GM21447 (cell line): Measurements from ENCODE around the gene PNKP.
A peak's percentile ranks its signal among the peaks of the same experiment; 100 is the strongest.

Experiments
- ATAC-seq: cut with Tn5 transposase; IDR thresholded peaks from one replicate; pipeline ENCODE4 v1.9.1; 2021; ENCODE audit not compliant: unreplicated experiment

The PNKP gene

DNA sequence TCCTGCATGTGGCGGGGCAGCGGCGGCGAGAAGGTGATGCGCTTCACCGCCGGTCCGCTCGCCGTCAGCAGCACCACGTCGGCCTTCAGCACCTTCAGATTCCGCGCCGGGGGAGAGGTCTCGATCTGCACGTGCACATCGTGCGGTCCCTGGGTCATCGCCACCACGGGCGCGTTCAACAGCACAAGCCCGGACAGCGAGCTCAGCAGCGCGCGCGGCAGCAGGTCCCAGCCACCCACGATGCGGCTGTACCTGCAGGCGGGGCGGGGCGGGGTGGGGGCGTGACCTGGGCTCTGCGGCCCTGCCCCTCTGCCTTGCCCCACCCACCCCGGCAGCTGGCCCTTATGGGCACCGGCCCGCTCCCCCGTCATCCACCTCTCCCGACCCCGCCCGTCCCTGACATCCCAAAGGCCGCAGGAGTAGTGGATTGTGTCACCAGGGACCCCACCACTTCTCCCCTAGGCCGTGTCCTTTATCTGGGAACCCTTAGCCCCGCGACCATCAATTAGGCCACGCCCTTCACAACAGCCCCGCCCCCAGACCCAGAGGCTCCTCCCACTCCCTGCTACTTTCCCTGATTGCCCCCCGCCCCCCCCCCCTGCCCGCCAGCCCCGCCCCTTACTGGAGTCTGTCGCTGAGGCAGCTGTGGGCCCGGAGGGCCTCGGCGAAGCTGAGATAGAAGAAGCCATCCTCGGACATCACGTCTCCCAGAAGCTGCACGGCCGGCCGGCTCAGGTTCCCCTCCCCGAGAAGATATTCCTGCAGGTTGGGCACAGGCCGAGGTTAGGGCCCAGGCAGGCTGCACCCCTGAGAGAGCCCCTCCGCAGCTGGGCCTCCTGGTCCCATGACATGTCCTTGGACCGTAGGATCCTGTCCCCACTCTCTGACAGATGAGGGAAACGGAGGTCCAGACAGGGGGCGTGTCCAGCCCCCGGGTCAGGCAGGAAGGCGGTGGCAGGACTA, 23.3 kb upstream of the PNKP start:
- ATAC-seq, result no peak

DNA sequence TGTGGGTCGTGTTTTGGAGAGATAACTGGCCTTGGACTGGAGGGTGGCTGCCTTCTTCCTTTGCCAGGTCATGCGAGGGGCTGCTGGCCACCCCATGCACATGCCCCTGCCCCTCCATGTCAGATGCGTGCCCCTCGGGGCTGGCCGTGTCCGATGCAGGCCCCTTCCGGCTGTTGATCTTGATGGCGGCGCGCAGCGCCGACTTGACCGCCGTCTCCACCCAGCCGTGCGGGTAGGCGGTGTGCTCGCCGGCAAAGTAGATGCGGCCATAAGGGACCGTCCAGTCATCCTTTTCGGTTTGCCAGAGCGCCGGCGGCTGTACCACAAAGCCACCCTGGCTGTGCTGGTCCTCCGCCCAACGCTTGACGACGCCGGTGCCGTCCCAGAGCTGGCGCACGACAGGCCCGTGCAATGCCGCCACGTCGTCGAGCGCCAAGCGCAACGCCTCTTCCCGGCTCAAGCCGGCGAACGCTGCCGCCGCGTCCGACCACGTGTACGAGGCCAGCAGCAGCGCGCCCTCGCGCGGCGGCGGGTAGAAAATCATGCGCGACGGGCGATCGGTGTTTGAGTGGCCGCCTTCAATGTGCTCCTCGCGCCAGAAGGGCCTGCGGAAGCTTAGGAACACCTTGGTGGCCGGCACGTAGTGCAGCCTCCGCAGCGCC, 22.4 kb upstream of the PNKP start:
- ATAC-seq, result no peak

DNA sequence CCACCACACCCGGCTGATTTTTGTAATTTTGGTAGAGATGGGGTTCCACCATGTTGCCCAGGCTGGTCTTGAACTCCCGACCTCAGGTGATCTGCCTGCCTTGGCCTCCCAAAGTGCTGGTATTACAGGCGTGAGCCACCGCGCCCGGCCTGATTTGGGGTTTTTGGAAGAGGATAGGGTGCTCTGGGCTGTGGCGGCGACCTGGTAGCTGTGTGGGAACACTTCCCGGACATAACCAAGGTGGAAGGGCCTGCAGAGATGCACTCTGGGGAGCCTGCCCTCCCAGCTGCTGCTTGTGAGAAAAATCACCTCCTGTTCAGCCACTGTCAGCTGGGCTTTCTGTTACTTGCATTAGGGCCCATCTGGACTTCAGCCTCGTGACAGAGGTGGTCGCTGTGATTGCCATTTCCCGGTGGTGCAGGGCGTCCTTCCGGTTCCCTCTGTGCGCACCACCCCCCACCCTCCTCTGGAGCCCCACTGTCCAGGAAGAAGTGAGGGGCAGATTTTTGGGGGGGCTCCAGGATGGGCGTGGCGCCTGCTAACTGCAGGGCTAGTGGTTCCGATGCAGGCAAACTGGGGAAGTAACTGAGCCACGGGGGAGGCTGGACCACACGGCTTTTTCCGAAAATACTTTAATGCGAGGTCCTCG, 21.8 kb upstream of the PNKP start:
- no peak for ATAC-seq

DNA sequence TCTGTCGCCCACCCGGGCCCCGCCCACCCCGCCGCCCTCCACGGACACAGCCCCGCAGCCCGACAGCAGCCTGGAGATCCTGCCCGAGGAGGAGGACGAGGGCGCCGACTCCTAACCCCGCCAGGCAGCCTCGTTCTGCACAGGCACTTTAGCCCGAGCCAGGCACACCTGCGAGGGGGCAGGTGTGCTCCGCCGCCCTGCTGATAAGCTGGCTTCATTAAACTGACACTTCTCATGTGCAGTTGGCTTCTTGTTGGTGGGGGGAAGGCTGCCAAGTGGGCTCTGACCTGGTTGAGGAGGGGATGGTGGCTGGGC, 21.1 kb upstream of the PNKP start:
- ATAC-seq, result no peak

DNA sequence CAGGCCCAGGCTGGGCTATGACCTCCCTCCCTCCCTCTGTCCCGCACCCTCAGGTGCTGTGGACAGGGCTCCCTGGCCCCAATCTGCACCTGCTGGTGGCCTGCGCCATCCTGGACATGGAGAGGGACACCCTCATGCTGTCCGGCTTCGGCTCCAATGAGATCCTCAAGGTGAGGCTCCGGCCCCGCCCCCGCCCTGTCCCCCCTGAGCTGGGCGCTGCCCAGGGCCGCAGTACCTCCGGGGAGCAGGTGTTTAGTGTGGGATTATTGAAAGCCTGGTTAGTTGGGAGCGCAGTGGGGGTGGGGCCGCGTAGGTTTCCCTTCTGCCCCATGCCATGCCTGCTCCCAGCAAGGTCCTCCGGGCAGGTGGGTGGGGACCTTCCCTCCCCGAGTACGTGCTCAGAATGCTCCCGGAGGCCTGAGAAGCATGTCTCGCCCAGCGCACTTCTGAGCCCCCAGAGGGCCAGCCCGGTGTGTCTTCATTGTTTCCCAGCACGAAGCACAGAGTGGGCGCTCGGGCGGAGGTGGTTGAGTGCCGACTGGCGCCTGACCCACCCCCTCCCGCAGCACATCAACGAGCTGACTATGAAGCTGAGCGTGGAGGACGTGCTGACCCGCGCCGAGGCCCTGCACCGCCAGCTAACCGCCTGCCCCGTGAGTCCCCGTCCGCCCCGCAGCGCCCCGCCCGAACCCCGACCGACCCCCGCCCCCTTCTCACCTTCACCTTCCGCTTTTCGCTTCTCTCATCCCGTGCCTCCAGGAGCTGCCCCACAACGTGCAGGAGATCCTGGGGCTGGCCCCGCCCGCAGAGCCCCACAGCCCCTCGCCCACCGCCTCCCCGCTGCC, 20.5 kb upstream of the PNKP start:
- no peak for ATAC-seq

DNA sequence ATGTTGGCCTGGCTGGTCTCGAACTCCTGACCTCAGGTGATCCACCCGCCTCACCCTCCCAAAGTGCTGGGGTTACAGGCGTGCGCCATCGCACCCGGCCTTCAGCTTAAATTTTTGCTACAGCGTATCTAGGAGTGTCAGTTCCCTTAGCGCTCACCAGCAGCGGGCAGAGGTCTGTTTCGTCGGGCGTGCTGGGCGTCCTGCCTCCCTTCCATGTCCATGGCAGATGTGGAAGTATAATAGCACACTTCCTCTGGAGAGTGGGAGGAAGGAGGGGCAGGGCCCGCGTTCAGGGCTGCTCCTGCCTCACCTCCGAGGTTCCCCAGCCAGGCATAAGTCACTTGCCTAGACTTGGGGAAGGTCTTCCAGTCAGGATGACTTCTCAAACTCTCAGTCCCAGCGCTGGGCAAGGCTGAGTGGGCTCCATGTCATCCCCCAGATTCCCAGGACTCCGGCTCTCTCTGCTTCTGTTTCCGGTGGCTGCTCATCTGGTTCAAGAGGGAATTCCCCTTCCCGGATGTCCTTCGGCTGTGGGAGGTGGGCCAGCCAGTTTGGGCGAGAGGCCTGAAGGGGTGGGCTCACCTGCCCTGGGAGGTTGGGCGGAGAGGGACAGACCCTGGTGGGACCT, 19.8 kb upstream of the PNKP start:
- ATAC-seq, result no peak

DNA sequence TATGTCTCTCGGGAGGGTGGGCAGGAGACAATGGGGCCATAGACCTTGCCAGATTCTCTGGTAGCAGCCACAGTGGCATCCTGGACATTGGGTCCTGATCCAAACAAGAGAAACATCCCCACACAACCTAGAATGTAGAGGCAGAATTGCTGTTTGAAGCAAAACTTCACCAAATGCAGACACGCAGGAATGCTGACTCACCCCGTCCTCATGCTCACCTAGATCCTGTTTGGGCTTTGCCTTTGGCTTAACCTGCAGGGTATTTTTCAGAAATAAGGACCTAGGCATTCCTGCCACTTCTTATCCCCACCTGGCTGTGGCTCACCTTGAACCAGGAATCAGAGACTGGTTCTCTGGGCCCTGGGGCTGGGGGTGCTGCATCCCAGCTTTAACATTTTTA, 17.4 kb upstream of the PNKP start:
- no peak for ATAC-seq

DNA sequence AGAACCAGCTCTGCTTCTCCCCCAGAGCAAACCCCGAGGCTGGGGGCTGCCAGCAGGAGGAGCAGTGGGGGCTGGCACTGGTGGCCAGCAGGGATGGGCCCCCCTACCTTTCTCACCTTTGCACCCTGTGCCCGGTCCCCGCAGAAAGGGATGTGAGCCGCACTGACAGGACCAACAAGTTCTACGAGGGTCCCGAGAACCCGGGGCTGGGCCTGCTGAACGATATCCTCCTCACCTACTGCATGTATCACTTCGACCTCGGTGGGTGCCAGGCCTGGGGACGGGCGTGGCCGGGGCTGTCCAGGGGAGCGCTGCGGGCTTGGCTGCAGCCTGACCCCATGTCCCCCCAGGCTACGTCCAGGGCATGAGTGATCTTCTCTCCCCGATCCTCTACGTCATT, 16.7 kb upstream of the PNKP start:
- no peak for ATAC-seq

DNA sequence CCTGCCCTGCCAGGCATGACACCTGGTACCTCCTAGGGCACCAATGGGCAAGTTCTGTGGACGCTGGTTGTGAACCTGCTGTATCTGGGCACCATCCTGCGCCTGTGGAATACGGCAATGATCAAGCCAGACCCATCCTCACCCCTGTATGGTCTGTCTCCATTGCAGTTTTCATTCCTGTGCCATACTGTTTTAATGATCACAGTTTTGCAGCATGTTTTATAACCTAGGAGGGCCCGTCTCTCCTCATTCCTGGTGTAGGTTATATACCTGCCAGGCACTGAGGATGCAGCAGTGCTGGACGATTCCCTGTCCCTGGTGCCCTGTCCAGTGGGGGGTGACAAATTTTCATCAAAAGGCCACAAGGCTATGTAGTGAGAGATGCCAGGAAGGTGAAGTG, 15.7 kb upstream of the PNKP start:
- ATAC-seq, result no peak

DNA sequence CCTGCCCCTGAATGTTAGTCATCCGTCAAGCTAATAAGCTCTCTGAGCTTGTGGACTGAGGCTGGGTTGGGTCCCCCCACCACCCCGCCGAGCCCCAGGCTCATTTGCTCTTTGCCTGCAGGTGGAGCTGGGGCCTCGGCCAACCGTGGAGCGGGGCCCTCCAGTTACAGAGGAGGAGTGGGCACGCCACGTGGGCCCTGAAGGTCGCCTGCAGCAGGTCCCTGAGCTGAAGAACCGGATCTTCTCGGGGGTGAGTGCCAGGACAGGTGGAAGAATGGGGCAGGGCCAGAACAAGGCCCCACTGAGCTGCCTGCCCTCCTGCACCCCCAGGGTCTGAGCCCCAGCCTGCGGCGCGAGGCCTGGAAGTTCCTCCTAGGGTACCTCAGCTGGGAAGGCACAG, 15.3 kb upstream of the PNKP start:
- ATAC-seq, result no peak

DNA sequence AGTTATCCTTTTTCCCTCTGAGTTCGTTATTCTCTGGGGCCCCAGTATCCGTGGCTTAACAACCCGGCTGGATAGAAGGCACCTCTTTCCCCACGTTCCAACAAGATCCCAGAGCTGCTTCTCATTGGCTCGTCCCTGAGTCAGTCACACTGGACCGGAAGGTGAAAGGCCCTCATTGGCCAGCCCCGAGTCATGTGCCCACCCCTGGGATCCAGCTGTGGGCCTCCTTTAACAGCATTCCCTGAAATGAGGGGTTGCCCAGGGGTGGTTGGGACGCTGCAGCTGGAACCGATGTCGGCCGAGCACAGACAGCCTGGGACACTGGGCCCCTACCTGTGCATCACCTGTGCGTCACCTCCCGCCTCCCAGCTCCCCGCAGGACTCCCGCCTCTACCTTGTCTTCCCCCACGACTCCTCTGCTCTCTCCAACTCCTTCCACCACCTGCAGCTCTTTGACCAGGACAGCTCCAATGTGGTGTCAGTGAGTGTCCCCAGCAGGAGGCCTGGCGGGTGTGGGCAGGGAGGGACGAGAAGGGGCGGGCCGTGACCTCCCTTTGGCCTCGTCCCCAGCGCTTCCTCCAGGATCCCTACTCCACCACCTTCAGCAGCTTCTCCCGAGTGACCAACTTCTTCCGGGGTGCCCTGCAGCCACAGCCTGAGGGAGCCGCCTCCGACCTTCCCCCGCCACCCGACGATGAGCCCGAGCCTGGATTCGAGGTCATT, 14.5 kb upstream of the PNKP start:
- ATAC-seq, result no peak

DNA sequence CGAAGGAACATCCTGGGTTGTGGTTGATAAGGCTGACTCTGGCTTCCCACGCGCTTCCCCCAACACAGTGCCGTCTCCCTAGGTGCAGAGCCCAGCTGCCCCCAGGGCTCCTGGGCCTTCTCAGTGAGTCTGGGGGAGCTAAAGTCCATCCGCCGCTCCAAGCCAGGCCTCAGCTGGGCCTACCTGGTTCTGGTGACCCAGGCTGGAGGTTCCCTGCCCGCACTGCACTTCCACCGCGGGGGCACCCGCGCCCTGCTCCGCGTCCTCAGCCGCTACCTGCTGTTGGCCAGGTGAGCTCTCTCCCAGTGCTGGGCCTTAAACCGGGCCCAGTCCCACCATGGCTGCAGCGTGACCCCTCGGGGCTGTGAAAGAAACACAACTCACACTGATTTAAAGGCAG, 13.8 kb upstream of the PNKP start:
- no peak for ATAC-seq

DNA sequence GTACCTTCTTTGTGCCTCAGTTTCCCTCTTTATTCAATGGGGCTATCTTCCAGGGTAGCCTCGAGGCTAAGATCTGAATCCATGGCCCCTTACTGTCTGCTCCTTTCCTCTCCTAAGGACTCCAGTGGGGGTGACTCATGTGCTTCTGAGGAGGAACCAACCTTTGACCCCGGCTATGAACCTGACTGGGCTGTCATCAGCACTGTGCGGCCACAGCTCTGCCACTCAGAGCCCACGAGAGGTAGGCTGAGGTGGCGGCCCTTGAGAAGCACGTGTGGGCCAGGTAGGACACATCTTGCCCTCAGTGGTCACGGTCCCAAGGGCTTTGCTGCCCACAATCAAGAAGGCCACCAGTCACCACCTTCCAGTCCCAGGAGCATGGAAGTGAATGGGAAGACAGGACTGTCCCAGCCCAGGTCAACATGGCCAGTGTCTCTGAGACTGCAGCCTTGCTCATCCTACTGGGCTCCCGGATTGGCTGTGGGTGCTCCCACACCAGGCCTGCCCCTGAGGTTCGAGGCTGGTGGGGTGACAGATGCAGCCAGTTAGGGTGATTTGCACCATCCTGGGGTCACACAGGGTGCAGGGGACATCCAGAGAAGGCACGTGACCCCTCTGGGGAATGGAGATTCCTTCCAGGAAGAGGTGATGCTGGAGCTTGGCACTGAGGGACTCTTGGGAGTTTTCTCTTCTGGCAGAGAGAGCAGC, 12.9 kb upstream of the PNKP start:
- no peak for ATAC-seq

DNA sequence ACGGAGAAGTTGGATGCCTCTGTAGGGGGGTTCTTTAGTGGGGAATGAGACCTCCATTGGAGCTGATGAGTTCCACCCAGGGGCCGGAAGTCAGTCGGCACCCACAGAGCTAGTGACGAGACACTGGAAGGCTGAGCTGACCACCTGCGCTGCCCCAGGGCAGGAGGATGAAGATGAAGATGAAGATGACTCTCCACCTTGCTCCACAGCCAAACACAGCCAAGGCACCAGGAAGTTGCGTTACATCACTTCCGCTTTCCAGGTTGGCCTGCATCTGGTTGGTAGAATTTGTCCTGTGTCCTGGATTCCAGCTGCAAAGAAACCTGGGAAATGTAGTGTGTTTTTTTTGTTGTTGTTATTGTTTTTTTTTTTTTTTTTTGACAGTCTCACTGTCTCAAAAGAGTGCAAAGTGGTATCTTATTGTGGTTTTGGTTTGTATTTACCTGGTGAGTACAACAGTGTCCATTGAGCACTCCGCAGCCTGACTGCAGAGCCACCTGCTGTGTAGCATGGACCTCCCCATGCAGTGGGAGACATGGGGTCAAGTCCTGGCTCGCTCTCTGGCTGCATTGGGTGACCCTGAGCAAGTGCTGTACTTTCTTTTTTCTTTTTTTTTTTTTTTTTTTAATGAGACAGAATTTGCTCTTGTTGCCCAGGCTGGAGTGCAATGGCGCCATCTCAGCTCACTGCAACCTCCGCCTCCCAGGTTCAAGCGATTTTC, 12.0 kb upstream of the PNKP start:
- no peak for ATAC-seq

DNA sequence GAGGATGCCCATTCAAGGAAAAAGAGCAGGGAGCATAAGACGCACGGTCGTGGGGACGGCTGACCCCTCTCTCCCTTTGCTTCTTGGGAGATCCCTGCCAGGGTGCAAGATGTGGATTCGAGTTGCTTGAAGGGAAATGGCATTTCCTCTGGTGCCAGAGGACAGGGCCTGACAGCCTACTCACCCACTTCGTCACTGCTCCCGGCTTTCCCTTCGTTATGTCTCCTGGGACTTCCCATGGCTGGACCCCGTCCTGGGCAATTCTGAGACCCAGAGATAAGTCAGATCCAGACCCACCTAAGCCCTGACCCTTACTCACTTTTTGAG, 11.3 kb upstream of the PNKP start:
- no peak for ATAC-seq

DNA sequence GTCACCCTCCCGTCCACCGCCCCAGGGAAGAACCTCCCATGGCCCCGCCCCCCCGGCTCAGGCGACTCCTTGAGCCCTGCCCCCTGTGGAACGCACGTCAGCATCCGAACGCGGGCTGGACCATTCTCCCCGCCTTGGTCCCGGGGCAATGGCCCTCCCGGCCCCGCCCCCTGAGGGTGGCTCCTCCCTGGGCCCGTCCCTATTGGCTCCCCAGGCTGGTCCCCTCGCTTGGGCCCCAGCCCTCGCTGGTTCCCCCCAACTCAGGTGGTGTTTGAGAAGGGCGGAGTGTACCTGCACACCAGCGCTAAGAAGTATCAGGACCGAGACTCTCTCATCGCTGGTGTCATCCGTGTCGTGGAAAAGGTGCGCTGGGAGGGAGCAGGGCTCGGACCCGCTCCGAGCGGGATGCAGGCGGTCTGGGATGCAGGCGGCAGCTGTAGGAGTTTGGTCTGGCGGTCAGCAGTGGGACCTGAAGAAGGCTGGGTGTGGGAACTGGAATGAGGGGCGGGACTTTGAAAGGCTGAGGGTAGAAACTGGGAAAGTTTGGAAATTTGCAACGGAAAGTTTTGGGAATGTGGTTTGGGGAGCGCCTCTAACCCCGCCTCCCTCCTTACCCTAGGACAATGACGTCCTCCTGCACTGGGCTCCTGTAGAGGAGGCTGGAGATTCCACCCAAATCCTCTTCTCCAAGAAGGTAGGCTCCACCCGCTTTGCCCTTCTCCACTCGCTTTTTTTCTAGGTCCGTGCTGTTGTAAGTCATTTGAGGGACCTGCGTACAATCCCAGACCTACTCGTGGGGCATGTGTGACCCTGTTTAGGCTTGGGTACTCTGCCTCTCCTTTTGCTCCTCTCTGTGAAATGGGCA, 10.7 kb upstream of the PNKP start:
- ATAC-seq, result peak; percentile 43

DNA sequence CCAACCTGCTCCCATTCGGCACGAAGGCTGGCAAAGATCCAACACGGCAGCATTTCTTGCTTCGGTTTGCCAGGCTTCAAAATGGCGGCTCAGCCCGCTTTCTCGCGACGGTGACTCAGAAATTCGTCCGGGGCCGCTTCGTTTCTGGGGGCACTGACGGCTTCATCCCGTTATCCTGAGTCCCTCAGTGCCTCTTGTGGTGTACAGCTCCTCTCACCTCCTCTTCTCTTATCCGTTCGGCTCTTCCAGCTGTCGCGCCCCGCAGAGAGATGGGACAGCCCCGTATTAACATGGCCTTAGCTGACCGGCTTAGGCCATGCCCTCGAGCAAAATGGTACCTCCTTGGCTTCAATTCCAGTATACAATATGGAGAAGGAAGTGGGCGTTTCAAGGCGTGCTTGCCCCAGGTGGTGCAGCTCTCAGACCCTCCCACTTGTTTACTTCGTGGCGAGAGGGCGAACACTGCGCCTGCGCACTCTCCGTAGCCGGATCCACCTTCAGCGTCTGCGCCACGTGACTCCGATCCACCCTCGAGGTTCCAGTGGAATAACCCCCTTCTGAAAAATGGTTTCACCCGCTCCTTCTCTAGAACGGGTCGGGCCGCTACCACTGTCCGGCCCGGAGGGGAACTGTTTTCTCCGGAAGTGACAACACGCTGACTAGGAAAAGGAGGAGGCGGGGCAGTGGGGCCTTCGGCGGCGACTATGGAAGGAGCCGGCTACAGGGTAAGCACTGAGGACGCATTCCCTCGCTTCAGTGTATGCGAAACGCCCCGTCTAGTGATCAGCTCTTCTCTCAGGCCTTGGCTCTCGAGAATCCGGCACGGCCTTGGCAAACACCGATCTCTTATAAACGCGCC, 9.9 kb upstream of the PNKP start, which contains the start of the genes AKT1S1 and TBC1D17:
TSS of gene AKT1S1 (minus strand) at position 336 of the 859 bp plus-strand sequence. CDS start 4,060 bp downstream, outside the sequence.
TSS of gene TBC1D17 (plus strand) at position 683 of the 859 bp plus-strand sequence. CDS start at position 705, 22 bp downstream.
- peak; percentile 53 for ATAC-seq
